Limb (tissue), 2 donors: ENCODE measurements around the gene DAZAP2.

Source experiments
- DNase-seq, 2 donors: peaks; one replicate each; pipeline ENCODE4 v3.0.0-alpha.2; 2016; ENCODE audit errors: extremely low spot score in 2 of 2

DAZAP2 gene, protein sequence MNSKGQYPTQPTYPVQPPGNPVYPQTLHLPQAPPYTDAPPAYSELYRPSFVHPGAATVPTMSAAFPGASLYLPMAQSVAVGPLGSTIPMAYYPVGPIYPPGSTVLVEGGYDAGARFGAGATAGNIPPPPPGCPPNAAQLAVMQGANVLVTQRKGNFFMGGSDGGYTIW

DNA sequence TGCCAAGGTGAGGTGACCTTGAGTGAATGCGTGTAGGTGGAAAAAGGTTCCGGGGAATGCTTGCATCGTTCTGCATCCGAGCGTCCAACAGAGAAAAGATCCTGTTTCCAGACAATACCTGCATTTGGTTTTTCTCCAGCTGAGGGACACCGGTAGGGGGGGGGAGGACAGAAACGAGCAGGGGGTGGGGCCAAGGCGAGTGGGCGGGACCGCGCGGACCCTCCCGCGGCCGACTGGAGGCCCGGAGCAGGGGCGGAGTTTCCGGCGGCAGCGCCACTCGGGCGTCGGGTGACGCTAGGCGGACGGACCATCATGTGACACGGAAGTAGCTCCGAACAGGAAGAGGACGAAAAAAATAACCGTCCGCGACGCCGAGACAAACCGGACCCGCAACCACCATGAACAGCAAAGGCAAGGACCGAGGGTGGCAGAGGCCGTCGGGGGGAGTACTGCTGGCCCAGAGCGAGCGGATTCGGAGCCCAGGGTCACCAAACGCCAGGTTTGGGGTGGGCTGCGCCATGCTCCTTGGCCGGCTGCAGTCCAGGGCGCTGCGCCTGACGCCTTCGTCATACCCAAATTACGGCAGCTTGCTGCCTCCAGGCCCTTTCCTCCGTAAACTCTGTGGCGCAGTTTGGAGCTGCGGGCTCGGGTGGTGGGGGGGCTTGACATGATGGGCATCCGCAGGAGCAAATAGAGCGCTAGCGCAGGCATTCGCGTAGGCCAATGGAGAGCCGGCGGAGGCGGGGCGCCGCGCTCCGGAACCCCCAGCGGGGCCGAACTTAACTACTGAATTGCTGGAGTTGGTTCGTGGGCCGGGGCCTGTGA is at the start of gene DAZAP2:
DAZAP2 (plus strand) TSS at position 317 of the 825 bp plus-strand sequence; CDS start at position 399, 82 bp downstream.
- DNase-seq = peak; percentile 94 to 96

DNA sequence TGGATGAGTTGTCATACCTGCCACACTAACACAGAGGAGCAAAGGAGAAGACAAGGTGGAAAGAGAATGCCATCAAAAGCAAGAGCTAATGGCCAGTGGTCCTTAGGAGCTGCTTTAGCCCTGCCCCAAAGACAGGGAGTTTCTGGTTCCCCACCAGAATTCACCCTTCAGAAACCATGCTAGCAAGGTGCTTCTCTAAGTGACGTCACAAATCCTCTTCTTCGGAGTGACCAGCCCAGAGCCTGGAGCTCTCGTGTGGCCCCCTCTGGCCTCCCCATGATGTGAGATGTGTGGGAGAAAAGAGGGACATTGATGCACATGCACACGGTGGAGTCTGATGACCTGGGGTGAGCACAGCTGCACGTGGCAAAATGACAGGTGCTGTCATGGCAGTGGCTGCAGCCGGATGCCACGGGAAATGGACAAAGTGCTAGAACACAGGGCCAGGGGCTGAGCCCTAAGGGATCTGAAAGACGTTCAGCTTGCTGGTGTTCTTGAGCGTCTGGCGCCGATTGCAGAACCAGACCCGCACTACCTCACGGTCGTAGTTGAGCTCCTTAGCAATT is 48.8 kb upstream of the DAZAP2 start:
- no peak for DNase-seq

DNA sequence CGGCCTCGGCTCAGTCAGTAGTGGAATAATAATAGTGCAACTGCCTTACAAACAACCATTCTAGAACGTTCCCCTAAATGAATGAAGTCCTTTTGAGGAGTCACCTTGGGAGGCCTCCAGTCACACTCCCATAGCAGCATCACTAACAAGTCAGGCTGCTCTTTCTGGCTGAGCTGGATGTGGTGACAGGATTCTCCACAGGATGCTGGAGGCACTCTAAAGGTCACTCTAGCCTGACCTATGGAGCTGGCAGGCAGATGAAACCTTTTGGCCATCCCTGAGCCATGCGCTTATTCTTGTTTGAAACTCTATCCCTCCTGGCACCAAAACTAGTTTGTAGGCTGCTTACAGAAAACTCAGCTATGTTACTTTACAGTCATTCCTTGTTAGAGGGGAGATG is 47.8 kb upstream of the DAZAP2 start:
- DNase-seq = no peak

DNA sequence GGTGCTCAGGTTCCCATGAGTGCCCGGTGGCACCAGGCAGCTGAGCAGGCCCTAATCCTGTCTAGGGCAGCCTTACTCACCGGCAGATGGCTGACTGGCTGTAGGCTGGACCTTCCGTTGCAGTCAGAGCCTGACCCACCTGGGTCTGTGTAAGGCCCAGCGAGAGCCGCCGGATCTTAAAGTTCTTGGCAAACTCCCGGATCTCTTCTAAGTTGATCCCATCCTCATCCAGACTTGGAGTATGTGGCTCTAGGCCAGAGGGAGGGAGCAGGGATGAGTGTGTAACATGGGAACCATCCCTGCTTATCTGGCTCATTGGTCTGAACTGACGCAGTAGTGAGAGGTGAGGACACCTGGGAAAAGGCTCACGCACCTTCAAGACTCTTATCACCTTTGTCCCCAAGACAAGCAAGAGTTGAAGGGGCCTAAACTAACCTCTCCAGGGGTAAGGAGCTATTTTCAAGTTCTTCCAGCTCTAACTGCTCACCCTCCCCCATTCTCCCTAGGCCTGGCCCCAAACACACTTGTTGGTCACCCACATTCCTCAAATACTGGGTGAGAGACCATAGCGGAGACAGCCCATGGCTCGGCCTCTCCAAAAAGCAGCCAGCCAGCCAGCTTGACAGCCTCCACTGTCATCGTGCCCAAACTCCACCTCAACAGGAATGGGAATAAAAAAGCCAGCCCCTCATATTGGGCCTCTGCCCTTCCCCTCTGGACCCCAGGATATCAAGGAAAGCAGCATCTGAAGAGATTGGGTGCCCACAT is 46.9 kb upstream of the DAZAP2 start:
- DNase-seq = no peak

DNA sequence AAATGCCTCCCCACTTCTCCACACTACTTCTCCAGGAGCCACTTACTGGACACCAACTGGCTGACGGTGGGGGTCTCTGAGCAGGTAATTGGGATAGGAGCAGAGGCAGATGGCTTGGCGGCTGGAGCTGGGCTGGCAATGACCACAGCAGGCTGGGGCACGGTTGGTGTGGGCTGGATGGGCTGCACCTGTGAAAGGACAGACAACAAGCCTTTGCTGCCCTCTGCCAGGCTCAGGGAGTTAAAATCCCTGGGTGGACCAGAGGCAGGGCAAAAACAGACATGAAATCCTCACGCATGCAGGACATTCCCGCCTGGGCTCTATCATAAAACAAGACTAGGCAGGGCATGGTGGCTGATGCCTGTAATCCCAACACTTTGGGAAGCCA is 46.3 kb upstream of the DAZAP2 start:
- no peak for DNase-seq

DNA sequence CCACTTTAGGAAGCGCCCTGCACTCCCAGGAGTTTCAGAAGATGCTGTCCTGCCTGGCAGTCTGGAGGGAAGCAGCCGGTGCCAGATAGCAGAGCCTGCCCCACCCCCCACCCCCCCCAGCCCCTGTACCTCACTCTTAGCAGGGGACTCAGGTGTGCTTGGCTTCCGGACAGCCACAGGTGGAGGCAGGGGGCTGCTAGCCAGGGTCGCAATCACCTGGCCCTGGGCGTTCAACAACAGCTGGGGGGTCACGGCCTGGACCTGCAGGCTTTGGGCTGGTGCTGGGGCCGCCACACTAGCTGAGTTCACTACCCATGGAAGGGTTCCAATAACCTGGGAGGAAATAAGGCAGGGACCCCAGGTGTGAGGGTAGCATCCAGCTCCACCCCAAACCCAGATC is 42.8 kb upstream of the DAZAP2 start:
- DNase-seq = no peak

DNA sequence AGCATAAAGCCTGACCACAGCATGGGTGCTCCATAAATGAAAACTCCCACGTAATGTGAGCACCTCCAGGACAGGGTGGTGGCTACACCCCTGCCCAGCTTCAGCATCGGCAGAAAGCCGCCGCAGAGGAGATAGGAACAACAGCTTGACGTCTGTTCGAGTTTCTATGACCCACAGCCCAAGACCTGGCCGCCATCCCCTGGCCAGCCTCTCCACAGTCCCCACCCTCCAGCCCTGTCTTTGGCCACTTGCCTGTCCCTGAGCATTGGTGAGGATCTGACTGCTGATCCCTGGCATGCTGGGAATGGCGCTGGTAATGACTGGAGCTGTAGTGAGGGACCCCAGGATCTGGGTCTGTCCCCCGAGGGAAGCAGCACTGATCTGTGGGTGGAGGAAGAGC is 42.1 kb upstream of the DAZAP2 start:
- no peak for DNase-seq

DNA sequence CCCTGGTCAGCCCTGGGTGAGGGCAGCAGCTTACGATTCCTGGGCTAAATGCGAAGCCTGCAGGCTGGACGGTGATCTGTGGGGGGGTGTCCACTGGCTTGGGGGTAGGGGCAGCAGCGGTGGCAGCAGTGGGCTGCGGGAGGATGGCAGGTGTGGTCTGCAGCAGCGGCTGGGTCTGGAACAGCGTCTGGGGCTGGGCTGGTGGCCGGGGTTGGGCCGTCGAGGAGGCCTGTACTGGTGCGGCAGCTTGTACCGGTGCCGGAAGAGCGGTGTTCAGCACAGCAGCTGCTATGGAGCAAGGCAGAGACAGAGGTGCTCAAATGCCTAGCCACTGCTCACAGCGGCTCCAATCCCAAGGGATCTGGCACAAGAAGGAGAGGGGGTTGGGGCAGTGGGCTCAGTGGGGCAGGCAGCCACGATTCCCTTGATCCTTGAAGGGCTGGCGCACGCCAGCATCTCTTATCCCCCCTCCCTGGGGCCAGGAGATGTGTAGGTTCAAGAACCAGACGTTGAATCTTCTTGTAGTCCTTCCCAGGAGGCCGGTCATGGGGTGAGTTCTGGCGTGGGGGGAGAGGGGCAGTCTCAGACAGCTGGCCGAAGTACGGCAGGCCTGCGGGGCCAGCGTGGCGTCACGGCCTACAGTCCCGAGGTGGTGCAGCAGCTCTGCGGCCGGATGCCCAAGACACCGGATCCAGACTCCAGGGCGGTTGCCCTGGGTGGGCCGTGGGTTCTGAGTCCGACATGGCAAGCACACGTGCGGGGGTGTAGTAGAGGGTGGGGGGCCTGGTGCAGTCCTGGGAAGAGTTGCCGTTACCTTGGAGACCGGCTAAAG is 40.7 kb upstream of the DAZAP2 start:
- DNase-seq = no peak

DNA sequence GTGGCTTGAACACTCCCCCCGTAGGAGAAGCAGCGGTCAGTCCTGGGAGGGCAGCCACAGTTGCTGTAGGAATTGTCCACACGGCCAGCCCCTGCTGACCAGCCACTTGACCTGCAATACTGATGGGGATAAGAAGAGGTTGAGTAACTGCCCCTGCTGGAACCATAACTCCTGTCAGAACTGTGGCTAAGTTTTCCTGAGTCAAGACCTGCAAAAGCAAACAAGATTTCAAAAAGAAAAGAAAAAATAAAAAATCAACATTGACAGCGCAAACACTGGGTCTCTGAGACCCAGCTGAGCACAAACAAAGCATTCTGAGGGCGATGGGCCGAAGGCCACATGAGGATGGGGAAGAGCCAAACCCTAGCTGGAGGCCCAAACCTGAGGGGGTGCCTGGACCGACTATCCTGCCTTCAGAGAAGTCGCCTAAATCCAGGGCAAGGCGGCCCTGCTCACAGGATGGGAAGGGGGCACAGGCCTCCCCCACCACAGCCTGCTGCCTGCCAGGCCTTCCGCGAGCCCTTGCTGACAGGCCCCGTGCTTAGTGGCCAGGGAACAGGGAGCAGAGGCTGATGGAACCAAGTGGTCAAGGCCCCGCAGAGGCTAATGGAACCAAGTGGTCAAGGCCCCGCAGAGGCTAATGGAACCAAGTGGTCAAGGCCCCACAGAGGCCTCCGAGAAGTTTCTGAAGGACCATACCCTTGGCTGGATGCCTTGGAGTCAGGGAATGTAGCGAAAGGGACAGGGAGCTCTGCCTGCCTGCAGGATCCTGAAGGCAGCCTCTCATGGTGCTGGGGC is 39.9 kb upstream of the DAZAP2 start:
- DNase-seq = no peak

DNA sequence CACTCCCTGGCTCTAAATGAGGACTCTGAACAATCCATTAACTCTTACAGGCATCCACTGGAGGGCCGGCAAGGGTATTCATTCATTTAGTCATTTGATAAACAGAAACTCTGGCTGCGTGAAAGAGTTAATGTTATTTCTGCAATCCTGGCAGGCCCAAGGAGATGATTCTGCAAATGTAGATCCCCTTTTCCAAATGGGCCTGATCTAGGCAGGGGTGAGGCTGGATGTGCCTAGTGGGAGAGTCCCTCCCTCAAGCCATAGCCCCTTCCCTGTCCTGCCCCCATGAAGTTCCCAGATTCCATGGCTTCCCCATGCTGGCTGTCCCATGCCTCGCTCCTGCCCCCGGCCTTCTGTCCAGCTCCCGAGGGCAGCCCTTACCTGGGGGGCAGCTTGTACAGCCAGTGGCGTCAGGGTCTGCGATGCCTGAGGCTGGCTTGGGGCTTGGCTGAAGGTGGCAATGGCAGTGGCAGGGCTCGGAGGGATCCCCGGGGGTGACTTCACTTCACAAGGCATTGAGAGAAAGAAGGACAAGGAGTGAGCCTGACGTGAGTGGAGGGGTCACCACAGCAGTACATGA is 39.2 kb upstream of the DAZAP2 start:
- DNase-seq = no peak

DNA sequence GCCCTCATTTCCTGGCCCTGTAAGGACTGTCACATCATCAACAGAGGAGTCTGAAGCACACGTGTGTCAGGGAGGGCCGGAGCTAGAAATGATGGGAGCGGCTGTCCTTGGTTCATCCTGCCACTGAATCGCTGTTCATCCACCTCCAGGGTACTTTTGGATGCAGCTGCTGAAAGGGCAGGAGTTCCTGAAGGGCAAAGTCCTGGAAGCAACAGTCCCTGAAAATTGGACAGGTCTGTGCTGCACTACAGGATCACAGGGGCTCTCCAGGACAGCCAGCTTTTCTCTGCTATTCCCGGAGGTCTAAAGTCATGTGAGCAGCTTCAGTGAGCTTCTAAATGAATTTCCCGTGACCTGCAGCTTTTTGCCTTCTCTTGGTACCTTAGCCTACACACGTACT is 38.5 kb upstream of the DAZAP2 start:
- DNase-seq = no peak

DNA sequence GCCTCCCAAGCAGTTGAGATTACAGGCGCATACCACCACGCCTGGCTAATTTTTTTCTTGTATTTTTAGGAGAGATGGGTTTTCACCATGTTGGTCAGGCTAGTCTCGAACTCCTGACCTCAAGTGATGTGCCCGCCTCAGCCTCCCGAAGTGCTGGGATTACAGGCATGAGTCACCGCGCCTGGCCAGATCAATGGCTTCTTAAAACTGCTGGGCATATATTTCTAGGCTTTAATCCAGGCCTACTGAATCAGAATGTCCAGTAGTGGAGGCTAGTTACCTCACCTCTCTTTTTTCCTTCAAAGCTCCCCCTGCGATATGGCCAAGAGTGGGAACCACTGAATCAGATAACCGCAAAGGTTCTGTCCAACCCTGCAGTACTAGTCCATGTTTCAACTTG is 37.8 kb upstream of the DAZAP2 start:
- no peak for DNase-seq

DNA sequence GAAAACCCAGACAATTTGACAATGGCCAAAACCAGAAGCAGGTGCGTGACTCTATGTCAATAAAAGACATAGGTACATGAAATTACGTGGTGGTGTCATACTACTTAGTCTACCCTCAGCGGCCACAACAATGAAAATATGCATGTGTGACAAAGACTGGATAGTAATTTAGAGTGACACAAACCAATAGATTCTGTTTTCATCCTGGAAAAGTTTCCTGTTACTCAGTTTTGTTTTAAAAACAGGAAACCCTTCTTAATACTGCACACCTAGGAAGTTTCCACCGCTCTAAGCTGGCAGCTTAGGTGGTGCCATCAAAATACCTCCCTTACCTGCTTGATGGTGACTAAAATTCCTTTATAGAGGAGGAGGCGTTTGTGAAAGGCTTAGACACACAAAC is 35.9 kb upstream of the DAZAP2 start:
- DNase-seq = no peak

DNA sequence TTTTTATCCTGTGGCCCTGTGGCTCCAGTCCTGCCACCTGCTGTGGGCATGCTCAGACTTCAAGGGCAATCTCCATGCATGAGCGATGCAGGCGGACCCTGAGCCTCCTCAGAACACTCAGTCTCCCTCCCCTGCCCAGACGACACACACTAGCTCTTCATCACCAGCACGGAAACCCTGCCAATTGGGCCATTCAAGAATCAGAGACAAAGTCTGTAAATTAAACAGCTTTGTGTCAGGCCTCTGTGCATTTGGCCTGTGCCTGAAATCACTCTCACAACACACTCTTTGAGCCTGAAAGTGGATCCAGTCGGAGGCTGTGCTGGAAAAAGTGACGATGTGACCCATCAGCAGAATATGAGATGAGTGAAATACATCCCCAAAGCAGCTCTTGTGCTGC is 33.3 kb upstream of the DAZAP2 start:
- DNase-seq = no peak

DNA sequence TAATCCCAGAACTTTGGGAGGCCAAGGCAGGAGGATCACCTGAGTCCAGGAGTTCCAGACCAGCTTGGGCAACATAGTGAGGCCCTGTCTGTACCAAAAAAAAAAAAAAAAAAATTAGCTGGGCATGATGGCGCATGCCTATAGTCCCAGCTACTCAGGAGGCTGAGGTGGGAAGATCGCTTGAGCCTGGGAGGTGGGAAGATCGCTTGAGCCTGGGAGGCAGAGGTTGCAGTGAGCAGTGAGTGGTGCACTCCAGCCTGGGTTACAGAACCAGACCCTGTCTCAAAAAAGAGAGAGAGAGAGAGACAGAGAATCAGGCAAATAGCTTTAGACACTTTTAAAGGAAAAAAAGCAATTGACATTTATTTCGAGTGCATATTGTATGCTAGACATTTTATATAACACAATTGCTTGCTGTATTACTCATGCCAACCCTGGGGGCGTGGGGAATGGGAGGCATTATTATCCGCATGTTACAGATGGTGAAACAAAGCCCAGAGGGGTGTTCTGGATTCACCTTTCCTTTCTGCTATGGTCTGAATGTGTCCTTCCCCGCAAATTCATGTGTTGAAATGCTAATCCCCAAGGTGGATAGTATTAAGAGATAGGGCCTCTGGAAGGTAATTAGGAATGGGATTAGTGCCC is 30.5 kb upstream of the DAZAP2 start:
- no peak for DNase-seq

DNA sequence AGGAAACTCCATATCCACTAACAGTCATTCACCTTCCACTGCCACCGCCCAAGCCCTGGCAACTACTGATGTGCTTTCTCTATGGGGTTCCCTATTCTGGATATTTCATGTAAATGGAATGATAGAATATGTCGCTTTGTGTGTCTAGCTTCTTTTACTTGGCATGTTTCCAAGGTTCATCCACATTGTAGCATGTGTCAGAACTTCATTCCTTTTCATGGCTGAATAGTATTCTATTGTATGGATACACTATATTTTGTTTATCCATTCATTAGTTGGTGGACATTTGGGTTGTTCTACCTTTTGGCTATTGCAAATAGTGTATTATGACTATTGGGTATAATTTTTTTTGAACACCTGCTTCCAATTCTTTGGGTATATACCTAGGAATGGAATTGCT is 29.4 kb upstream of the DAZAP2 start:
- no peak for DNase-seq

DNA sequence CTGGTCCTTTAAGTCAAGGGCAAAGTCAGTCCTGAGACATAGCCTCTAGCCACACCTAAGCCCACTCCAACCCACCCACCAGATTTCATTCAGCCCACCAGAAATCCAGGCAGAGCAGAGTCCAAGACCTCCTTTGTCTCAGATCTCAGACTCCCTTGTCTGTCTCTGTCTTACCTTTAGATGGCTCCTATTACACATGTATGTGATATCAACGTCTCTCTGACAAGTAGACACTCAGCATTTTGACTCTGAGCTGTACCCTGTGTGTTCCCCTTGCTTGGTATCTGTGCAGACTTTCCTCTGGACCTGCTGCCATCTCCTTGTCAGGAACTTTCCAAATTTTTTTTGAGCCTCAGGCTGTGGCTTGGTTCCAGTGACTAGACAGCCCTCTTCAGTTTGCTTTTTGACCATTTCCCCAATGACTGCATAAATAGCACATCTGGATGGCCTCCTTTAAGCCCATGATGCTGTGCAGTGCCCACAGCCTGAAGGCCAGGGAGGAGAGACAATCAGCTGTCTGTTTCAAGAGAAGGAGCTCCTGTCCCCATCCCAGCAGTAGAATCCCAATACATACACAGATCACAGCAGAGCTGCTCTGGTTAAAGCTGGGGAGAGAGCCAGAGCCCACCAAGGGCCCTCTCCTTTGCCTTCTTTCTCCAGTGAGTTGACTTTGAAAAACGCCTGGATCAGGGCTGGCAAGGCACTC is 27.8 kb upstream of the DAZAP2 start:
- DNase-seq = no peak

DNA sequence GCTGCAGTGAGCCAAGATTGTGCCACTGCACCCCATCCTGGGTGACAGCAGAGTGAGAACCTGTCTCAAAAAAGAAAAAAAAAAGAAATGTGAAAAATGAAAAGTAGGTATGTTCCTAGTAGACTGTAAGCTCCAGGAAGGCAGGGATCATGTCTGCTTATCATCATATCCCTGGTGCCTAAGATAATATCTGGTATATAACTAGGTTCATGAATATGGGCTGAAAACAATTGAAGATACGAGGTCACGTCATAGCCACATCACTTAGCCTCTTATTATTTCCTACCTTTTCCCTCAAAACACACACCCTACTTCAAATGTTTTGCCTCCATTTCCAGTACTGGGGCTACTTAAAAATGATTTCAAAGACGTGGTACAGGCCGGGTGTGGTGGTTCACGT is 23.7 kb upstream of the DAZAP2 start:
- no peak for DNase-seq

DNA sequence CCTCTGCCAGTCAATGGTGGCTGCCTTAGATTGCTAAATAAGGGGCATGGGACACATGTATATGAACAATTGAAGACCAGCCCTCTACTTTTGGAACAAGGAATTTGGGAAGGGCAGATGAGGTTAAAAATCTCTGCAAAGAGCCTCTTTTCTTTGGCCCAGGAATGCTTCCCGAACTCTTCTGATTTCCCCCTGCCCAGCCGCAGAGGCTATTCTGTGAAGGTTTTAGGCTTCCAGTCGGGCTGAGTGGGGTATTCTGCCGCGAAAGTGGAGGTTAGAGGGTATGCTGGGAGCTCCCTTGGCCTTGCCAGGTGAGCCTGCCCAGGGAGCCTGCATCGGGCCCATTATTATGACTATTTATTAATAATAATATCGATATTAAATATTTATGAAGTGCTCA is 22.0 kb upstream of the DAZAP2 start:
- DNase-seq = no peak
